SK-N-SH (cell line): ENCODE data around the gene LNX2.

Experiments used
- EP300 ChIP-seq, 2 experiments: IDR thresholded peaks; 2 replicates each; pipeline versions ENCODE4 v1.4.0 to v1.6.1; 2012; ENCODE audit warnings: borderline replicate concordance in 1 of 2, low read depth in 1 of 2, low read length in 1 of 2
- FOXM1 ChIP-seq: IDR thresholded peaks from 2 replicates; pipeline ENCODE4 v1.4.0; 2012; ENCODE audit warnings: low read depth, mild to moderate bottlenecking
- GABPA ChIP-seq: IDR thresholded peaks from 2 replicates; pipeline ENCODE4 v1.4.0; 2012; ENCODE audit warnings: low read depth, mild to moderate bottlenecking
- MXI1 ChIP-seq: IDR thresholded peaks from 2 replicates; pipeline ENCODE4 v1.6.1; 2012; ENCODE audit warnings: mild to moderate bottlenecking, low read depth, low read length, improper control_type of control experiment
- POLR2AphosphoS5 ChIP-seq: IDR thresholded peaks from 2 replicates; pipeline ENCODE4 v1.6.1; 2012; ENCODE audit warnings: low read depth, low read length
- SIN3A ChIP-seq: IDR thresholded peaks from 2 replicates; pipeline ENCODE4 v1.6.1; 2012; ENCODE audit warnings: low read depth, mild to moderate bottlenecking, low read length, moderate library complexity, borderline replicate concordance
- YY1 ChIP-seq: IDR thresholded peaks from 2 replicates; pipeline ENCODE4 v1.4.0; 2012; ENCODE audit warnings: low read depth, mild to moderate bottlenecking
- ZBTB33 ChIP-seq: IDR thresholded peaks from 2 replicates; pipeline ENCODE4 v1.4.0; 2012; ENCODE audit warnings: low read depth, borderline replicate concordance
- TF ChIP-seq, protein P1 (sequence below): fragments of 200-600 bp; sonication (generic); IDR thresholded peaks from 2 replicates; pipeline ENCODE4 v1.6.1; 2017; ENCODE audit warnings: antibody characterized with exemption, mild to moderate bottlenecking, moderate library complexity
- TF ChIP-seq, protein P2 (sequence below): IDR thresholded peaks from 2 replicates; pipeline ENCODE4 v1.6.1; 2012; ENCODE audit warnings: mild to moderate bottlenecking, low read depth, low read length, moderate library complexity

DNA sequence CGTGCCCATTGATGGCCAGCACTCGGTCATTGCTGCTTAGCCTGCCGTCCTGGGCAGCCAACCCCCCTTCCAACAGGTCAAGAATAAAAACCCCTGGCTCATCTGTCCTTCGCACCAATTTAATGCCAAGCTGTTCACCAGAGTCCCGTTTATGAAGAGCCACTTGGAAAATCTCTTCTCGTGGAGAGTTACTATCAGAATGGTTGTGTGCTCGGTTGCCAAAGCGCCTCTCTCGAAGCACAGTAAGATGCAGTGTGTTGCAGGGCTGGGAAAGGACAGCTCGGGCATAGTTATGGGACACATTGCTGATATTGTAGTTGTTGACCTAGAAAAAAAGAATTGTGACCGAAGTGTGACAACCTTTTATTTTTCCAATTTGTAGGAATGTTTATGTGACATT, 57.9 kb downstream of the LNX2 start:
- TF ChIP-seq, protein P1, sequence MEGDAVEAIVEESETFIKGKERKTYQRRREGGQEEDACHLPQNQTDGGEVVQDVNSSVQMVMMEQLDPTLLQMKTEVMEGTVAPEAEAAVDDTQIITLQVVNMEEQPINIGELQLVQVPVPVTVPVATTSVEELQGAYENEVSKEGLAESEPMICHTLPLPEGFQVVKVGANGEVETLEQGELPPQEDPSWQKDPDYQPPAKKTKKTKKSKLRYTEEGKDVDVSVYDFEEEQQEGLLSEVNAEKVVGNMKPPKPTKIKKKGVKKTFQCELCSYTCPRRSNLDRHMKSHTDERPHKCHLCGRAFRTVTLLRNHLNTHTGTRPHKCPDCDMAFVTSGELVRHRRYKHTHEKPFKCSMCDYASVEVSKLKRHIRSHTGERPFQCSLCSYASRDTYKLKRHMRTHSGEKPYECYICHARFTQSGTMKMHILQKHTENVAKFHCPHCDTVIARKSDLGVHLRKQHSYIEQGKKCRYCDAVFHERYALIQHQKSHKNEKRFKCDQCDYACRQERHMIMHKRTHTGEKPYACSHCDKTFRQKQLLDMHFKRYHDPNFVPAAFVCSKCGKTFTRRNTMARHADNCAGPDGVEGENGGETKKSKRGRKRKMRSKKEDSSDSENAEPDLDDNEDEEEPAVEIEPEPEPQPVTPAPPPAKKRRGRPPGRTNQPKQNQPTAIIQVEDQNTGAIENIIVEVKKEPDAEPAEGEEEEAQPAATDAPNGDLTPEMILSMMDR = no peak
- TF ChIP-seq FOXM1 (no peak), GABPA (no peak), ZBTB33 (no peak), SIN3A (no peak), EP300 (IDR thresholded peaks at IDR 0.05; ENCODE audit: borderline replicate concordance in 1 of 2, low read depth in 1 of 2, low read length in 1 of 2) (no peak), POLR2AphosphoS5 (no peak), YY1 (no peak), MXI1 (no peak)
- TF ChIP-seq, protein P2, sequence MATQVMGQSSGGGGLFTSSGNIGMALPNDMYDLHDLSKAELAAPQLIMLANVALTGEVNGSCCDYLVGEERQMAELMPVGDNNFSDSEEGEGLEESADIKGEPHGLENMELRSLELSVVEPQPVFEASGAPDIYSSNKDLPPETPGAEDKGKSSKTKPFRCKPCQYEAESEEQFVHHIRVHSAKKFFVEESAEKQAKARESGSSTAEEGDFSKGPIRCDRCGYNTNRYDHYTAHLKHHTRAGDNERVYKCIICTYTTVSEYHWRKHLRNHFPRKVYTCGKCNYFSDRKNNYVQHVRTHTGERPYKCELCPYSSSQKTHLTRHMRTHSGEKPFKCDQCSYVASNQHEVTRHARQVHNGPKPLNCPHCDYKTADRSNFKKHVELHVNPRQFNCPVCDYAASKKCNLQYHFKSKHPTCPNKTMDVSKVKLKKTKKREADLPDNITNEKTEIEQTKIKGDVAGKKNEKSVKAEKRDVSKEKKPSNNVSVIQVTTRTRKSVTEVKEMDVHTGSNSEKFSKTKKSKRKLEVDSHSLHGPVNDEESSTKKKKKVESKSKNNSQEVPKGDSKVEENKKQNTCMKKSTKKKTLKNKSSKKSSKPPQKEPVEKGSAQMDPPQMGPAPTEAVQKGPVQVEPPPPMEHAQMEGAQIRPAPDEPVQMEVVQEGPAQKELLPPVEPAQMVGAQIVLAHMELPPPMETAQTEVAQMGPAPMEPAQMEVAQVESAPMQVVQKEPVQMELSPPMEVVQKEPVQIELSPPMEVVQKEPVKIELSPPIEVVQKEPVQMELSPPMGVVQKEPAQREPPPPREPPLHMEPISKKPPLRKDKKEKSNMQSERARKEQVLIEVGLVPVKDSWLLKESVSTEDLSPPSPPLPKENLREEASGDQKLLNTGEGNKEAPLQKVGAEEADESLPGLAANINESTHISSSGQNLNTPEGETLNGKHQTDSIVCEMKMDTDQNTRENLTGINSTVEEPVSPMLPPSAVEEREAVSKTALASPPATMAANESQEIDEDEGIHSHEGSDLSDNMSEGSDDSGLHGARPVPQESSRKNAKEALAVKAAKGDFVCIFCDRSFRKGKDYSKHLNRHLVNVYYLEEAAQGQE = no peak
